Stimulated activated CD4-positive, alpha-beta T cell treated with anti-CD3 and anti-CD28 coated beads, Interleukin-4, amount 100 ng/mL, for 4 hours (primary cell): ENCODE measurements around the gene PHOX2B.
"Not testable (repeated sequence)": the region's sequence is repeated elsewhere in the genome, so short reads cannot be mapped to it uniquely, and the experiment has no call there.

Source experiments
- DNase-seq, 2 experiments: peaks; one replicate each; pipeline ENCODE4 v3.0.0-alpha.2; 2020

PHOX2B gene

DNA sequence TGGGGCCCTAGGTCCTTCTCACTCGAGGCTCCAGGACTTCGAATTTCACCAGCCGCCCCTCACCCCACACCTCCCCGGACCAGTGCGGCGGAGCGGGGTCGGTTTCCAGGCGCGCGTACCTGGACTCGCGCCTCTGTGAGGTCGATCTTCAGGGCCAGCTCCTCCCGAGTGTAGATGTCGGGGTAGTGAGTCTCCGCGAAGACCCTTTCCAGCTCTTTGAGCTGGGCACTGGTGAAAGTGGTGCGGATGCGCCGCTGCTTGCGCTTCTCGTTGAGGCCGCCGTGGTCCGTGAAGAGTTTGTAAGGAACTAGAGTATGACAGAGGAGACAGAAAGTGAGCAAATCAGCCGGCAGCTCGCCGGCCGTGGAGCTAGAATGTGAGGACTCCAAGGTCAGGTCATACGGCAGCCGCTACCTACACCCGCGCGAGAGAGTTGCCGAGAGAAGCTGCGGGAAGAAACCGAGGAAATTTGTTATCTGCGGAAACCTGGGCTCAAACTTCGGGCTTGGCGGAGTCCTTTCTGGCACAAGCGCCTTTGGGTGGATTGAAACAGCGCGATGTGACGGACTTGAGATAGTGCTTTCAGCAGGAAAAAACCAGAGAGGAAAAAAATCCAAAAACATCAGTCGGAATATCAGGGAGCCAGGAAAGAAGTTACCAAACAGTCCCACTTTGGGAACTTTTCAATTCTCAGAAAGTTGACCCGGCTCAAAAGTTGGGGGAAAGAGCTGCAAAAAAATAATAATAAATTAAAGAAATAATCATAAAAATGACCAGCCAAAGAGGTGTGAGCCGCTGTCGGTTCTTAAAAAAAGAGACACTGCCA, 1.1 kb downstream of the PHOX2B start:
- DNase-seq, result no peak

DNA sequence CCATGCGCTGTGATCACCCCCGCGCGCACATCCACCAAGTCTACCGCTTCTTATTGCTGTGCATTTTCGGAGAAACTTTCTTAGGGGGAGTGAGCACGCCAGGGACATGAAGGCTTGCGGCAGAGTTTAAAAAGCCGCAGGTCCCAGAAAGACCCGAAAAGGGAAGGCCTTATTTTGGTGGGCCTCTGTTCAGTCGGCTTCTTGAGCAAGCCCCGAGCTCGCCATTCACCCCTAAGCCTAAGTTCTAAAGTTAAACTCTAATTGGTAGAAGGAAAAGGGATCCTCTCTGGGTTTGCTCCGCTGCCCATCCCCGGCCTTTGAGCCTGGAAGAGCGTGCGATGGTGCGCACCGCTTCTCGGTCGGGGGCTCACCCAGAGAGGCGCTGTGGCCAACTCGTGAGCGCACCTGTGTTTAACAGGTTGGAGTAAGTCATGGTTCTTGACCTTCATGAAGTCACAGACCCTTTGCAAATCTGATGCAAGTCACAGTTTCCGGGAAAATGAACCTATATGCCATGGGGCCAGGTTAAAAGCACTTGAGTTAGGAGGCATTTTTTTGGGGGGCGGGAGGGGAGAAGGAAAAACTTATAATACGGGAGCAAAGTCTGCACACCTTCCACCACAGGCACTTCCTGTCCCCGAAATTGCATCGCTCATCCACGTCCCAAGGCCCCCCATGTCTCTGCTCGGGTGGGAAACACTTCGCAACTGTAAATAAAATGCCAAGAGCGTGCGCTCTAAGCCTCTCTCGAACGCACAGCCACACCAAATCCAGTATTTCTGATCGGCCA, 1.9 kb downstream of the PHOX2B start:
- no peak for DNase-seq

DNA sequence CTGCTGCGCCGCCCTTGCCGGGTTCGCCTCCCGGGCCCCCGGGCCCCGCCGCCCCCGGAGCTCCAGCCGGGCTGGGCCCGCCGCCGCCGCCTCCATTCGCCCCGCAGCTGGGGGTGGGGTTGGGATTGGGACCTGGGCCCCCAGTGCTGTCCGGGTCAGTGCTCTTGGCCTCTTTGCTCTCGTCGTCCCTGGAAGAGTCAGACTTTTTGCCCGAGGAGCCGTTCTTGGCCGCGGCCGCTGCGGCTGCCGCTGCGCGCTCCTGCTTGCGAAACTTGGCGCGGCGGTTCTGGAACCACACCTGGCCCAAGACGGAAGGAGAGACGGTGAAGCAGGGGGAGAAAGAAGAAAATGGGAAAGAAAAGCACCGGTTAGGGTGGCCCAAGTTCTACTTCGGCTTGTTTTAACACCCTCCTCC, 2.5 kb downstream of the PHOX2B start:
- DNase-seq, result no peak

DNA sequence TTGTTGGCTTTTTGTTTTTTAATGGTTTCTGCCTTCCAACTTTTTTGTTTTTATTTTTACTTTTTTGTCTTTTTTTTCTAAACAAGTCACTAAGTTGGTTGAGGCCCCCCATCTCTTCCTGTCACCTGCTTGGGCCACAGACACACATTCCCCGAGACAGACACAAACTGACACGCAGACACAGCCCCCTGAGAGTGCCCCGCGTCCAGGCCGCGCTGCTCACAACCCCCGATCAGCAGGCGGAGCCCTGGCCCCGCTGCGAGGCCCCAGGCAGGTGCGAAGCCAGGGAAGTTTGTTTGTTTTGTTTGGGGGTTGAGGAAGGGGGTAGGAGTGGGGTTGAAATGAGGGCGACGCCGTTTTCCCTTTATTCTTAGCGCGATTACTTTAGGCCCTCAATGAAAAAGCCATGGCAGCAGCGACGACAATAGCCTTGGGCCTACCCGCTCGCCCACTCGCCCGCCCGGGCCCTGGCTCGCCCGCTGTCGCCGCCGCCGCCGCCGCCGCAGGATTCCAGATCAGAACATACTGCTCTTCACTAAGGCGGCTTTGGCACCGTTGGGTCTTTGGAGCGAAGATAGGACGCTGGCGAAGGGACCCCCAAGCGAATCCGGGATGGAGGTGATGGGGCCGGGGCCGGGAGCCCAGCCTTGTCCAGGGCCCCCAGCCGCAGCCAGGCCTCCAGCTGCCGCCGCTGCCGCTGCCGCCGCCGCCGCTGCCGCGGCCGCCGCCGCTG, 3.1 kb downstream of the PHOX2B start:
- DNase-seq, result no peak

DNA sequence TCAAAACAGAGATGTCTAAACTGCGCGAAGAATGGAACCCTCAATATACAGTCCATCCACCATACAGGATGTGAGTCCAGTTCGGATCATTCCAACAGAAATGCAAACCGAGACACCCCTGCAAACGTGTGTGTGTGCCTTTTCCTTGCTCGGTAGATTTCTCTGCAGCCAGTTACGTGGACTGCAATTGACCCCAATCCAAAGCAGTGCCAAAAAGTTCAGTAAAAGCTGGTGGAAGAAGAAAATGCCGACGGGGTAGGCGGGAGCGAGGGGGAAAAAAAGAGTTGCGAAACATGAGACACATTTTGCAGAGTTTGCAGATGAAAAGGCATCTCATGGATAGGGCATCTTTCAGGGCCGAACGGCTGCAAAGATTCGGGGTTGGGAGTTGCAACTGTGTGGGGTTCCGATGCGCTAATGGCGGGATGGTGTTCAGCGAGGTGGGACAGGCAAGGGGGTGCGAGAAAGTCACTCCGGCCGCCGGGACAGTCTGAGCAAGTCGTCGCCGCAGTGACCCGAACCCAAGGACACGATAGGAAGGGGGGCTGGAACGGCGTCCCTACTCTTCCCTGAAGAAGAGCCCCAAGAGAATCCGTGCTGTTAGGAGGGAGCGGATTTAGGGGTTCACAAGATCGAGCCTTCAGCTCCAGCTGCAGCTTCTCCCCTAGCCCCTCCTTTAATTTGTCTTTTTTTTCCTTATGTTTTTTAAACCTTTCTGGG, 3.8 kb downstream of the PHOX2B start:
- no peak for DNase-seq

DNA sequence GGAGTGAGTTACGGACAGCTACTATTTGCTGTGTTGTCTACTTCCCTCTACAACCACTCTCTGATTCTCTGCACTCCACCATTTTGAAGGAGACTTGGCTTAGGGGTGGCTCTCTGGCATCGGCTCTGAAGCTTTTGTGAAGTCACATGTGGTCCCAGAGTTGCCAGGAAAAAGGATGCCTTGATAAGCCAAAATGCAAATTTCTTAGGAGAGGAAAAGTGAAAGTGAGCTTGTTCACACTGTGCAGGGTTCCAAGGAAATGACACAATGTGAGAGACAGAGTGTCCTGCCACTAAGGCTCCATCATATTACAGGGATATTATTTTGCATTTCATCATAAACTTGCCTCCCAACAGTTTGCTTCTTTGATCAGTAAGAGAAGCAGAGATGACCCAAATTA, 7.2 kb downstream of the PHOX2B start:
- DNase-seq, result no peak

DNA sequence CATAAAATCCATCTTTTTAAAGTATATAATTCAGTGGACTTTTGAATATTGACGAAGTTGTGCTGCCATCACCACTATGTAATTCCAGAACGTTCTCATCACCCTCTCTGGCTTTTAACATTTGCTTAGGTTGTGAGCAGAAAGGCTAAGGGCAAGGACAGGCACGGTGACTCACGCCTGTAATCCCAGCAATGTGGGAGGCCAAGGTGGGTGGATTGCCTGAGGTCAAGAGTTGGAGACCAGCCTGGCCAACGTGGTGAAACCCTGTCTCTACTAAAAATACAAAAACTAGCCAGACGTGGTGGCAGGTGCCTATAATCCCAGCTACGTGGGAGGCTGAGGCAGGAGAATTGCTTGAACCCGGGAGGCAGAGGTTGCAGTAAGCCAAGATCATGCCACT, 11.0 kb downstream of the PHOX2B start:
- not testable (repeated sequence) for DNase-seq

DNA sequence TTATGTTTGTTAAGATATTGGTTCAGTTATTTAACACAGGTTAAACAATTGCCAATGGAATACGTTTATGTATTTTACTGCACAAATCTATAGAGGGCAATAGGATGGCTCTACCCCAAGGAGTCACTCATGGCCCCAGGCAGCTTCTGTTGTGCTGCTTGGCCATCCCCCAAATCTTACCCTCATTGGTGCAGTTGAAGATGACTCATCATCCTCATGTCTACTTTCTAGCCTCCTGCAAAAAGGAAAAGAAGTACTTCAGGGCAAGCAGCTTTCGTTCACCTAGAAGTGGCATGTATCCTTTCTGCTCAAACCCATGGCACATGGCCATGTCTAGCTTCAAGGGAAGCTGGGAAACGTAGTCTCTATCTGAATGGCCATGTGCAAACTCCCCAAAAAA, 14.2 kb downstream of the PHOX2B start:
- DNase-seq, result no peak

DNA sequence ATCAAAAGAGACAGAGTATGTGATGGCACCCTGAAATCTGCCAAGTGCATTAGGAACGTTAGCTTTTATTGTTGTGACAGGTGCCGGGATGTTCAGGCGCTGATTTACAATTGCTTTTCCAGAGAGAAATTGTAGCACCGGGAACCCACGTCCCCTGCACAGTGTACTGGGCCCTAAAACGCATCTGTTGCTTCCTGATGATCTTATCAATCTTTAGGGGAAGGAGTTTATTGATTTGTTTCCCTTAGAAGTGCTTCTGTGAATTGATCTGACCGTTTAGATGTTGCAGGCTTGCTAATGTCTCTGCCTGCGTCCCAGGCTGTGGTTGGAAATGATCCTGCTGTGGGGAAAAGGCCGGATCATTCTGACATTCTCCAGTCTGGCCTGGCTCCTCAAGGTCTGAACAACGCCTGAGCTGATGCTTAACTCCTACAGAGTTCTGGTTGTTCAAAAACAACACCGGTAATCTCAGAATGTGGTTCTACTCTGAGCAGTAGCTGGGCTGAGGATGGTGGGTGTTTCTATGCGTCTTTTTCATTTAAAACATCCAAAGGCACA, 16.9 kb downstream of the PHOX2B start:
- no peak for DNase-seq

DNA sequence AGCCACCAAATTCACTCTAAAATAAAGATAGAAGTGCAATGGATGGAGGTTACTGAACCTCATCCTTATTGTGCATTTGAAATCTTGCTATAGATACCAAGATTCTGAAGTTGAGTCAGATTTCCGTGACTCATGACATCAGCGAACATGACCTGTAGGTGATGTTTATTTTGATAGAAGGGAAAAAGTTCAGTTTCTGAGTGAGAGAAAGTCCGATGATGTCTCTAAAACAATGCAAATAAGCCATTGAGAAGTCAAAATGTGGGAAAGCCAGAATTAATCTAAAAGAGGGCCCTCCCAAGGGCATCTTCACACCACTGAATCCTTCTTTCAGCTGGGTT, 20.0 kb downstream of the PHOX2B start:
- DNase-seq, result no peak

DNA sequence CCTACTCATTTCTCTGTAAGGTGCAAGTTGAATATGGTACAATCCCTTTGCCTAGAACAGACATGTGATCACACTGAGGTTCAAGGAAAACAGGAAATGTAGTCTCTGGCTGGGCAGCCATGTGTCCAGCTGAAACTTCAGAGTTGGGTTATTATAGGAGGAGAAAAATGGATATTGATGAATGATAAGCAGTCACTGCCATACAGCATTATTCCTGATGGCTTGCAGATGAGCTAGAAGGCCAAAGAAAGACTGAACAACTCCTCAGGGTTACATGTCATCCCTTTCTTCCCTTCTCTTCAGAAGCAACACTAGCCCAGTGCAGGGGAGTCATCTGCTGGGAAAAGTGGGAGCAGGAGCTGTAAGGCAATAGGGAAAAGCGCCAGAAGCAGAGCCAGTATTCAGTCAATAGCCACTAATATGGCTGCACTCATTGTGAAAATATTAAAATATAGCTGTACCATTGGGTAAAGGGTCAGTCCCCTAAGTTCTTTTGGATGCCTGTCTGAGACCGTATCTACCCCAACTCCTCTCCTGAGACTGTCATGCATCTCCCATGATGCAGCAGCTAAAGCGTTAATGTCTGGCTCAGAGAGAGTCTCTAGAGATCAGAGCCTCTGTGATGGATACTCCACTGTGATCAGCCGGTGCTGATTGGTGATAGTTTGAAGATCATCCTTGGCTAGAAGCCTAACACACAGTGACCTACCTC, 20.5 kb downstream of the PHOX2B start:
- DNase-seq, result no peak

DNA sequence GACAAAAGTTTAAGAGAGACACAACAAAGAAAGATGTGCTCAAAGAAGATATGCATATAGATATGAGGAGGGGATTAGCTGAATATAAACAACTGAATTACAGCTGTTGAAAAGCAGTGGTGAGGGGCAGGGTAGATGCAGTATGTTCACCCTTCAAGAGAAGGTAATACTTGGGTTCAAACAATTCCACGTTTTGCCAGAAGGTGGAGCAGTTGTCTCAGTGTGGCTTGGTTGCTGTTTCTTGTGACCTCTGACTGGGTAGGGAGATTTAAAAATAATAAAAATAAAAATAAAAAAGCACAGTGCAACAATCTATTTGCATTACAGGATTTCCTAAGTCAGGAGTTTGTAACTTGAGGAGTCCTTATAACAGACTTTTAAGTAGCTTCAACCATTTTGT, 23.3 kb downstream of the PHOX2B start:
- DNase-seq, result no peak

DNA sequence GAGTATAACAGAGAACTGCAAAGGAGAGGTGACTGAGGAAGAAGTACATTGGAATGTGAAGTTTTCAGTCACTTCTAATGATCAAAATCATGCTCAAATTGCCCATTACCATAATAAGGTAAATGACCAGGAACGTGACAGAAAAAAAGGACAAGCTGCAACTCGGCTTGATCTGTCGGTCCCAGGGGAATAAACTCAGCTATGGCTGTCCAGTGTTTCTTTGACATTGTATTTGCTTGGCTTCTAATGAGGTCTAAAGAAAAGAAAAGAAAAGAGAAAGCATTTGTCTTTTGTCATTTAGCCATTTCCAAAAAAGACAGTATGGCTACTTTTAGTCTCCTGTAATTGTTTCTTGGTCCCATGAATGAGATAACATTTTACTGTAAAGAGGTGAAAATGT, 25.2 kb downstream of the PHOX2B start:
- no peak for DNase-seq

DNA sequence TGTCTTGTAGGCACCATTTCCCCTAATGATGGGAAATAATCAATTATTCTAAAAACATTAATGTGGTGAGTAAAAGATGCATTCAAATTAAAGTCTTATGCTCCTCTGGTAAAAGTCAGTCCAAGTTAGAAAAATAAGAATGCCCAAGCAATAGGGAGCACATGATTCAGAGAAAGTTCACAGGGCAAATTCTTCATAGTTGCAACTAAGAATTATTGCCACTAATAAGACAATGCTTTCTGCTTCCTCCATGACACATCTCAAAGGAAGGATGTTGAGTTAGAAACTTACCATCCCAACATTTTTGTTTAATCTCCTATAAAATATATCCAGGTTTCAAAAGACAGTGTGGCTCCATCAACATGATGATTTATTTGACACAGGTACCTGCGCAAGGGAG, 26.3 kb downstream of the PHOX2B start:
- DNase-seq, result no peak

DNA sequence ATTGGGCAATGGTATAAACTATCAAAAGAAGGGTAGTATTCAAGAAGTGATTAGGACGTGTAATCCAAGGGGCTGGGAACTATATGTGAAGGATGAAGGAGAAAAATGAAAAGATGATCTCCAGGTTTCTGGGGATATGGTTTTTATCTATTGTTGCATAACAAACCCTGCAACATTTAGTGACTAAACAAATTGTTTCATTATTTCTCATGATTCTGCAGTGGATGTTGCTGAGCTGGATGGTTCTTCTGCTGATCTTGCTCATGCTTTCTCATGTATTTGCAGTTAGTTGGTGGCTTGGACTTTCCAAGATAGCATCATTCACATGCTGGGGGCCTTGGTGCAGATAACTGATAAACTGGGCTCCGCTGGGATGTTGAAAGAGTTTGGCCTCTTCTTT, 29.1 kb downstream of the PHOX2B start:
- DNase-seq, result no peak

DNA sequence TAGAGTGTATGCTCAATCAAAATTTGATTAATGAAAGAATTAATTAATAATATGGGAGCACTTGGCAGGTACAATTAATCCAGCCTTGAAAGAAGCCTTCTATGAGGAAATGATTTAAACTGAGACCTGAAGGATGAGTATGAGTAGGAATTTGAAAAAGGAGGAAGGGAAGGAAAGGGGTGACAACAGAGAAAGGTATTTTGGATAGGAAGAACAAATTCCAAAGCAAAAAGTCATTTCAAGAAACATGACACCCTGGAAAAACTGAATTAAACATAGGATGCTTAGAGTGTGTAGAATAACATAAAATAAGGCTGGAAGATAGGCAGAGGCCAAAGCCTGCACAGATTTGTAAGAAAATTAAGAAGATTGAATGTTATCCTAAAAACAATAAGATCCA, 29.6 kb downstream of the PHOX2B start:
- DNase-seq, result no peak

DNA sequence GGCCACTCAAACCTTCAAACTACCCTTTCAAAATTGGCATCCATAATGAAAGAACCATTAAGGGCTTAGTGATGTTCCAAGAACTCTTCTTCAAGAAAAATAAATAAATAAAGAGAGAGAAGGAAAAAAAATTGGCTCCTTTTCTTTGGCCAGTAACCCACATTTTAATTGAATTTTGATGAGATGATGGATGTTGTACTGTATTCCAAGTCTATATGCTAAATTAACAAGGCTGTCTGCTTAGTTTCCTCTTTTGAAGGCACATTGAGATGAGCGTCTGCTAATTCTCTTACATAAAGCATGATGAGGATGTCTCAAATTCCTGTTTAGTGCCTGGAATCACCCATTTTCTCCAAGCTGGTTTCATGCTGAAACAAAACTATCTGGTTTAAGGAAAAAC, 33.4 kb downstream of the PHOX2B start:
- DNase-seq, result no peak

DNA sequence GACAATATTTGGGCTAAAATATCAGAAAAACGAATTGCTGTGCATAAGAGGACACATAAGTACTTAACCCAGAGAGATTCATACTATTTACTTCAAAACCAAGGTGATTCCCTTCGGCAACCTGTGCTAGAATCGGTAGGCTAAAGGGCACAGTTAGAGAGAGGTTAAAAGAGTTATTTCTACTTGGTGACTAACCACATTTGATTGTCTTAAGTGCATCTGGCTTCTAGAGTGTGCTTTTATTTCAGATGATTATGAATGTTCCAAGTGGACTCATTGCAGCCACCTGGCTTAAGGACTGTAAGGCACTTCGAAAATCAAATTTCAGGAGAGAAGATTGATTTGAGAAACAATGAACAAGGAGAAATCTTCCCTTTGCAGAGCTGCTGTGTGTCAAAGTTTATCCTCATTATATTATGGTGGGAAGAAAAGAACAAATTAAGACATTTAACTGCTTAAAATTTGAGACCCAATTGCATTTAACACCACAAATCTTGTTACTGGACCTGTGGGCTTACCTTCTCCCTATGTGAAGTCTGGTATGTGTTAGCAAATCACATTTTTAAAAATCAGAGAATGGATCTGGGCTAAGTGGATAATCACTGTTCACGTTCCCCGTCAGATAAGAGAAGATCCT, 34.0 kb downstream of the PHOX2B start:
- no peak for DNase-seq

DNA sequence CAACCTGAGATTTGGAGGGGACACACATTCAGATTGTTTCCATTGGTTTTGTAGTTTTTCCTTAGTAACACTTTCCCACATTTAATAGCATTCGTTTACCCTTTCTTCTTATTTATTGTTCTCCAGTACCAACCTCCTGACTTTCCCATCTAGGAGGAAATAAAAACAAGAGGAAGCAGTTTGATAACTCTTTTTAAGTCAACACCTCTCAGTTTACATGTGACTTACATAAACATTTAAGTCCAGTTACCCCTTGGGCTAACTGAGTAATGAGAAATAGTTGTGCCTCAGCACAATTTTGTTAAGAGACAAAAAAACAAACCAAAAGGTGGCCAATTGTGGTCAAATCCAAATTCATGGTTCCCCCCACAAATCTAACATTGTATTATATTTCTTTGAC, 34.8 kb downstream of the PHOX2B start:
- no peak for DNase-seq

DNA sequence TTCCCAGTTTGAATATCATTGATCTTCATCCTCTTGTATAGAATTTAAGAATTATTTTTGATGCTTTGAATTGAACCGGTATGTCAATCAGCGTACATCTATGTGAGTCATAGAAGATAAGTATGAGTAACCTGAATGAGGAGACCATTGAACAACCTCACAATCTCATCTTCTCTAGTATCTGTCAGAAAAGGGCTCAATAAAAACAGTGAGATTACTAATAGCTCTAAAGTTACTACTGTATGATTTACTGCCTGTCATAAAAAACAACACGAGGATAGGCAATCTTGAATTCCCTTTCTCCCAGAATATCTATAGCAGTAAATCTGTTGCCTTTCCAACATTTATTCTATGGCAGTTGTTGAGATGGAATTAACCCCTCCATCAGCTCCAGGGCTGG, 36.1 kb downstream of the PHOX2B start:
- DNase-seq, result no peak

DNA sequence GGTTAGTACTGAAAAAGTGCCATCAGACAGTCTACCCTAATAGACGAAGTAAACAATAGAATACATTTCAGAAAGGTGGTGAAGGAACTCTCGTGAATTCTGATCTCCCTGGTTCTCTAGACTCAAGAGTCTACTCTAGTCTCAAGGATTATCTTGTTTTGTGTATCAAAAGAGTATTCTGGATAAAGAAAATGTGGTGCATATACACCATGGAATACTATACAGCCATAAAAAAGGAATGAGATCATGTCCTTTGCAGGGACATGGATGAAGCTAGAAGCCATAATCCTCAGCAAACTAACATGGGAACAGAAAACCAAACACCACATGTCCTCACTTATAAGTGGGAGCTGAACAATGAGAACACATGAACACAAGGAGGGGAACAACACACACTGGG, 36.9 kb downstream of the PHOX2B start:
- DNase-seq, result not testable (repeated sequence)
